Motor neuron (in vitro differentiated cells): ENCODE data around the gene ITPR3. TPM values are rescaled to one million over a fixed set of nuclear protein-coding genes. Genes with fewer than 3 reads are reported as not detected.
A peak's percentile ranks its signal among the peaks of the same experiment; 100 is the strongest.

Experiments used
- ATAC-seq, 8 experiments: fragments of 200-7000 bp; cut with Tn5 transposase; replicated peaks in 6 of 8; 2 replicates each; pipeline ENCODE4 v1.8.0; 2021; ENCODE audit warnings: mild to moderate bottlenecking in 8 of 8, moderate library complexity in 8 of 8
- H3K27ac ChIP-seq, 2 donors: fragments of 250-450 bp; sonication (Bioruptor Pico); 2 replicates each; pipeline ENCODE4 v1.9.0; 2021; ENCODE audit warnings: antibody characterized with exemption in 2 of 2, mild to moderate bottlenecking in 2 of 2, moderate library complexity in 1 of 2
- H3K4me1 ChIP-seq, 2 donors: fragments of 250-450 bp; sonication (Bioruptor Pico); replicated peaks in 1 of 2; 2 replicates each; pipeline ENCODE4 v1.6.1; 2021; ENCODE audit warnings: antibody characterized with exemption in 2 of 2, mild to moderate bottlenecking in 2 of 2, moderate library complexity in 1 of 2
- H3K4me3 ChIP-seq, 5 donors: fragments of 250-450 bp; sonication (Bioruptor Pico); 2 replicates each; pipeline ENCODE4 v1.9.0; 2021; ENCODE audit warnings: antibody characterized with exemption in 5 of 5, mild to moderate bottlenecking in 5 of 5, moderate library complexity in 4 of 5
- WGBS, 10 experiments: fragments of 450-650 bp; shearing (Covaris generic); methylation state at CpG; one replicate each; pipeline ENCODE4 v1.0.0; 2022; 5-methylcytosine and 5-hydroxymethylcytosine counted together
- in situ Hi-C, 9 experiments: fragments of 400-800 bp; cut with MboI; loops; one replicate each; pipeline ENCODE4 v1.15.0; 2021; ENCODE audit warnings: low sequenced_read_pairs in 9 of 9, low pct_unique_long_range_greater_than_20kb in 2 of 9; ENCODE audit not compliant: unreplicated experiment in 9 of 9
- total RNA-seq, 8 experiments: library from RNA; unstranded; fragments of 300-600 nt; gene quantifications; 2 replicates each; pipeline versions ENCODE4 v1.2.3 to v1.2.4, GENCODE V29; 2022

ITPR3 gene
- total RNA-seq, 8 experiments from 2014 or later = 0.11 to 36.3 (median 0.96) TPM

DNA sequence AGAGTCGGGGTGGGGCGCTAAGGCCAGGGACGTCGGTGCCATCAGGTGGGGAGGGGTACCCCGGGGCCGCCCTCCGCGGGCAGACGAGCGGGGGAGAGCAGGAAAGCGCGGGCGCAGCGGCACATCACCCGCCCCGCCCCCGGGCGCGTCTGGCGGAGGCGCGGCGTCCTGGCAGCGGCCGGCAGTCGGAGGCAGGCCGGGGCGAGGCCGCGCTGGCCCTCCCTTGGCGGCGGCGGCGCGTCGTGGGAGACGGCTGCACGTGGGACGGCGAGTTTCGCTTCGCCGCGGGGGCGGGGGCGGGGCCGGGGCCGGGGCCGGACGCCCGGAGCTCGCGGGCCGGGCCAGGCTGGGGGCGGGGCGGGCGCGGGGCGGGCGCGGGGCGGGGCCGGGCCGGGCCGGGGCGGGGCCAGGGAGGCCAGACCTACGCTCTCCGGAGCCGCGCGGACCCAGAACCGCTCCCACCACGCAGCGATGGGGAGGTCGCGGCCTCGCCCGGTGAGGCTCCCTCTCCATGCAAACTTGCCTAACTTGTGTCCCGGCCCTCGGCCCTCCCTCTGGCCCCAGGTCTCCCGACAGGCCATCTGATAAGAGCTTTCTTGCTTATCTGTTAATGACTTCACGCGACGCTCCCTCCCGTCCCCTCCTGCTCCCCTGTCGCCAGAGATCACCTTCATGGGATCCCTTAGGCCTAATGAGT, 12.5 kb downstream of the ITPR3 start:
- in situ Hi-C loops = no loop called here
- 0% methylated on average over 1 to 7 of the region's 86 CpGs; no CpG with 5 or more reads in 8 of the 10 experiments for WGBS, 10 experiments
- Histone ChIP-seq H3K4me1 (peaks cover 14 to 16% of the 10 kb centered on the region in 2 donors), H3K4me3 (peak overlapping the region; percentile 23 to 40 (median 35)), H3K27ac (peak overlapping the region in 1 of 2 donors; percentile 9)
- peak; percentile 36 to 79 (median 74) for ATAC-seq

GRCh38 chr6:33634161-33634727, 13.1 kb downstream of the ITPR3 start:
- peaks cover 14 to 16% of the 10 kb centered on the region in 2 donors for H3K4me1 ChIP-seq
- 0 to 34% (median 5%) methylated on average over 1 to 8 of the region's 15 CpGs; no CpG with 5 or more reads in 6 of the 10 experiments for WGBS, 10 experiments
- peak; percentile 23 to 58 (median 48) for ATAC-seq
- peak overlapping the region; percentile 23 to 40 (median 35) for H3K4me3 ChIP-seq
- H3K27ac ChIP-seq = no peak overlapping the region
- in situ Hi-C loops = no loop called here

DNA sequence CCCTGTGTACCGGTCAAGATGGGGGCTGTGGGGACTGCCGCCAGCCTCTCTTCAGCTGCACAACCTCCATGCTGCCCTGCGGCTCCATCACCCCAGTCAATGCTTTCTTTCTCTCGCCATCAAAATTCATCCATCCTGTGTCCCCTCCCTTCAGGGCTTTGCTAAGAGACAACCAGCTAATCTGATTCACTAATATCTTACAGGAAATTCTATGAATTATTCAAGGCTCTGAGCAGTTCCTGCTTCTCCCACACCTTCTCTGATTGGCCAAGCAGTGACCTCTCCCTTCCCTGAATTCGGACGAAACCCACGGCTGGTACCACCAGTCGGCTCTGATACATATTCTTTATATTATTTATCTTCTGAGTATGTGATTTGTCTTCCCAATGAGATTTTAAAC, 13.8 kb downstream of the ITPR3 start:
- in situ Hi-C loops = no loop called here
- peak overlapping the region in 1 of 5 donors; percentile 7 for H3K4me3 ChIP-seq
- 0 to 50% (median 5%) methylated on average over 1 to 5 of the region's 8 CpGs; no CpG with 5 or more reads in 3 of the 10 experiments for WGBS, 10 experiments

DNA sequence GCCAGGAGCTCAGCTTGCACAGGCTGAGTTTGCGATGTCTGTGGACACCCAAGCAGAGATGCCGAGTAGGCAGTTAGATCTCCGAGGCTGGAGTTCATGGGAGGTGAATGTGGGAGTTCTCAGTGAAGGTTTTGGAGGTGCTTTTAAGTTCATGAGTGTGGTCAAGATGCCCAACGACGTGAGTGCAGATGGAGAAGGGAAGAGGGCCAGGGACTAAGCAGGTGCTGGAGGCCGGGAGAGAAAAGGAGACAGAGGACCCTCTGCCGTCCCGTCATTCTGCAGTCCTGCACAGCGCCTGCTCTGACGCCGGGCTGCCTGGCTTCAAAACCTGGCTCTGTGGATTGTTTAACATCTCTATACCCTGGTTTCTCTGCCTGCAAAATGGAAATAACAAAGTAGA, 15.5 kb downstream of the ITPR3 start:
- no peak for ATAC-seq
- Histone ChIP-seq H3K4me1 (peaks cover 17 to 19% of the 10 kb centered on the region in 2 donors), H3K4me3 (no peak overlapping the region), H3K27ac (no peak overlapping the region)
- WGBS, 10 experiments = 62 to 86% (median 80%) methylated on average over 2 to 10 of the region's 11 CpGs; no CpG with 5 or more reads in 5 of the 10 experiments
- in situ Hi-C loops = no loop called here

More for the DNA sequence above, 13.8 kb downstream of the ITPR3 start:
- Histone ChIP-seq H3K4me1 (peaks cover 14 to 16% of the 10 kb centered on the region in 2 donors), H3K27ac (no peak overlapping the region)
- ATAC-seq = peak in 7 of 8 experiments; percentile 2 to 78 (median 36)

- no peak overlapping the region for H3K4me3 ChIP-seq
- peaks cover 22 to 32% of the 10 kb centered on the region in 2 donors for H3K4me1 ChIP-seq
- no peak overlapping the region for H3K27ac ChIP-seq
- ATAC-seq = no peak
- in situ Hi-C loops = no loop called here
- WGBS, 10 experiments = 30 to 88% (median 61%) methylated on average over 1 to 3 of the region's 3 CpGs; no CpG with 5 or more reads in 3 of the 10 experiments
Observed at GRCh38 chr6:33638556-33638955, 17.4 kb downstream of the ITPR3 start.

DNA sequence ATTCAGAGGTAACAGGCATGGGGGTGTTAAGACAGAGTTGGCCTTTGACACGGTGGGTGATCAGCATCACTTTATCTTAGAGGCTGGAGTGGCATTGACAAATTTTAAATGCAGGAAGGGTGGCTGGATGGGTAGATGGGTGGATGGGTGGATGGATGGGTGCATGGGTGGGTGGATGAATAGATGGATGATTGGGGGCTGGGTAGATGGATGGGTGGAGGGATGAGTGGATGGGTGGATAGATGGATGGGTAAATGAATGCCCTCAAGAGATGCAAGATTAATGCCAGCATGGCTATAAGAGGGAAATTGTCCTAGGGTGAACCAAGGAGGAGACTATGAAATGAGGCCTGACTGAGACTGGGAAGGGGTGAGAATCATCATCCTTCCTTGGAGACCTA, 18.4 kb downstream of the ITPR3 start:
- Histone ChIP-seq H3K27ac (no peak overlapping the region), H3K4me3 (no peak overlapping the region), H3K4me1 (peaks cover 14 to 26% of the 10 kb centered on the region in 2 donors)
- in situ Hi-C loops = no loop called here
- 80 to 100% (median 100%) methylated on average over 1 of the region's 1 CpG; no CpG with 5 or more reads in 6 of the 10 experiments for WGBS, 10 experiments
- no peak for ATAC-seq

DNA sequence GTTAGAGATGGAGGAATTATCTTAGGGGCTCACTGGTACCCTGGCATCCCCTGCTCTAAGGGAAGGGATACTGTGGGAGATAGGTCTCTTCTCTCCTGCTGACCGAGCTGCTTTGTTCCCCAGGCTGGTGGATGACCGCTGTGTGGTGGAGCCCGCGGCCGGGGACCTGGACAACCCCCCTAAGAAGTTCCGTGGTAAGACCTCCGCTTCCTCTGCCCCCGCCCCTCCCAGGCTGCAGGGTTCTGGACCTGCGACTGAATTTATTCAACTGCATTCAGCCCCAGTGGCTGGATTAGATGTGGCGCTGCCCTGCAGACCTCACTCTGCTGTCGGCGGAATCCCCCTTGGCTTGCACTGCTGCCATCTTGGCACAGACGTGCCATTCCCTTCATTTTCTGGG, 19.2 kb downstream of the ITPR3 start:
- ATAC-seq = no peak
- WGBS, 10 experiments = 0 to 100% (median 80%) methylated on average over 1 to 2 of the region's 13 CpGs; no CpG with 5 or more reads in 5 of the 10 experiments
- Histone ChIP-seq H3K4me3 (no peak overlapping the region), H3K4me1 (peaks cover 6 to 18% of the 10 kb centered on the region in 2 donors), H3K27ac (no peak overlapping the region)
- in situ Hi-C loops = no loop called here

- Histone ChIP-seq H3K4me1 (peaks cover 6 to 18% of the 10 kb centered on the region in 2 donors), H3K4me3 (no peak overlapping the region), H3K27ac (no peak overlapping the region)
- no peak for ATAC-seq
- in situ Hi-C loops = no loop called here
- 50 to 97% (median 73%) methylated on average over 2 to 6 of the region's 15 CpGs; no CpG with 5 or more reads in 6 of the 10 experiments for WGBS, 10 experiments
Observed at GRCh38 chr6:33641144-33641543, 20.0 kb downstream of the ITPR3 start.

GRCh38 chr6:33641602-33642001, 20.5 kb downstream of the ITPR3 start:
- WGBS, 10 experiments = 27 to 100% (median 70%) methylated on average over 1 to 4 of the region's 7 CpGs; no CpG with 5 or more reads in 3 of the 10 experiments
- Histone ChIP-seq H3K27ac (no peak overlapping the region), H3K4me1 (peaks cover 6 to 18% of the 10 kb centered on the region in 2 donors), H3K4me3 (no peak overlapping the region)
- in situ Hi-C loops = no loop called here
- ATAC-seq = peak in 4 of 8 experiments; percentile 12 to 39 (median 23)

GRCh38 chr6:33642897-33643296, 21.8 kb downstream of the ITPR3 start:
- Histone ChIP-seq H3K4me3 (no peak overlapping the region), H3K4me1 (peaks cover 15 to 18% of the 10 kb centered on the region in 2 donors), H3K27ac (no peak overlapping the region)
- ATAC-seq = peak in 3 of 8 experiments; percentile 11 to 41 (median 33)
- WGBS, 10 experiments = no CpG with 5 or more reads among the region's 4 CpGs
- in situ Hi-C loops = no loop called here

GRCh38 chr6:33651403-33651802, 30.3 kb downstream of the ITPR3 start:
- in situ Hi-C loops = no loop called here
- Histone ChIP-seq H3K4me1 (peaks cover 0 to 9% of the 10 kb centered on the region in 2 donors), H3K27ac (no peak overlapping the region), H3K4me3 (no peak overlapping the region)
- 58 to 100% (median 73%) methylated on average over 1 to 4 of the region's 4 CpGs; no CpG with 5 or more reads in 1 of the 10 experiments for WGBS, 10 experiments
- ATAC-seq = no peak

DNA sequence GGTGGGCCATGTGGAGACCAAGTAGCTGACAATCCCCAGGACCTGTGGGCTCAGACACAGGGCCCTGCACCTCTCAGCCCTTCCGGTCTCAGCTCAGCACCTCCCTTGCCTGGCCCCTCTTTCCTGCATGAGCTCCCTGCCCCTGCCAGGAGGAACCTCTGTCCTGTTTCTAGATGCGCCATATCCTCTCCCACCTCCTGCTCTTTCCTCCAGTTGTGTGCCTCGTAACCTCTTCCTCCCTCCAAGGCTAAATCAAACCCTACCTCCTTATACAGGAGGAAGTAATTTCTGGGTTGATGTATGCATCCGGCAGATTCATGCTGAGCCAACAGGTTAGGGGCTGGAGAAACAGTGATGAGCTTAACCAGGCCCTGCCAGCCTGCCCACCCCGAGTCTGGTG, 30.9 kb downstream of the ITPR3 start:
- ATAC-seq = no peak
- WGBS, 10 experiments = 90 to 100% (median 100%) methylated on average over 1 to 5 of the region's 5 CpGs; no CpG with 5 or more reads in 2 of the 10 experiments
- in situ Hi-C loops = no loop called here
- Histone ChIP-seq H3K4me3 (no peak overlapping the region), H3K27ac (no peak overlapping the region), H3K4me1 (peaks cover 3 to 9% of the 10 kb centered on the region in 2 donors)

DNA sequence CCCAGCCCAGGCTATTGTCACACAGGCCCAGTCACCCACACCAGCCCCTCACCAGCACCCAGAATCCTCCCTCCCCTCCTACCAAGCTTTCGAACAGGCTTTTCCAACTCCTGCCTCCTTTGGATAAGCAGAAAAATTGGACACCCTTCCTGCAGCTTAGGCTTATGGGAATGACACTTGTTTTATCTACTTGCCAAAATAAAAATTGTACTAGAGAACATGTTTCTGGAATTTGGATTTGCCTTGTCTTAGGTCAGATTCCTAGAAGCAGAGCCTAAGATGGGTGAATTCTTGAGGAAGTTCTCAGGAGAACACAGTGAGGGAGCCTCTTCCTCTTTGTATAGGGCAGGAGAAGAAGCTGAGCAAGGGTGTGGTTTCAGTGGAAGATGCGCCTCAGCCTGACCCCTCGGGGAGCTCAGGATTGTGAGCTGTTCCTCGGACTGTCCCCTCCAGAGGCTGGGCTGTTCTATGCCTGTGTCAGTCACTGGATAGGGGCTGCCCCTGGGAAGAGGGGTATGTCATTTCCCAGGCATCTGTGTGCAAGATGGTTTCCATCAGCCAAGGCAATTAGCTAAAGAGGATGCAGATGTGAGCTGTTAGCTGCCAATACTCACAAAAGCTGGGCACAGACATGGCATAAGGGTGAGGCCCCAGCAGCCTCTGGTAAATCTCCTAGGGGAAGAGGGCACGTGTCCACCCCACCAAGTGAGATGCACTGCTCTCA, 33.9 kb downstream of the ITPR3 start:
- in situ Hi-C loops = no loop called here
- H3K4me3 ChIP-seq = no peak overlapping the region
- WGBS, 10 experiments = 55 to 100% (median 83%) methylated on average over 1 to 3 of the region's 5 CpGs; no CpG with 5 or more reads in 7 of the 10 experiments
- no peak overlapping the region for H3K27ac ChIP-seq
- peaks cover 0 to 3% of the 10 kb centered on the region in 2 donors for H3K4me1 ChIP-seq
- peak in 4 of 8 experiments; percentile 15 to 68 (median 40) for ATAC-seq
